Fibroblast of pulmonary artery (primary cell): ENCODE measurements around the gene SNPH.

Experiments used
- DNase-seq: peaks from one replicate; pipeline ENCODE4 v3.0.0-alpha.2; 2010; ENCODE audit warnings: low read depth
- H3K4me3 ChIP-seq: replicated peaks from 2 replicates; pipeline ENCODE4 v1.5.1; 2011; ENCODE audit warnings: low read depth, mild to moderate bottlenecking, control low read depth, low read length, moderate library complexity
- CTCF ChIP-seq: IDR thresholded peaks from 2 replicates; pipeline ENCODE4 v1.5.1; 2011; ENCODE audit warnings: mild to moderate bottlenecking, control low read depth, low read length, inconsistent platforms; ENCODE audit errors: missing control alignments

Gene SNPH

GRCh38 chr20:1297486-1297885 is 31.4 kb downstream of the SNPH start:
- no peak for DNase-seq
- no peak for TF ChIP-seq CTCF
- no peak overlapping the region for H3K4me3 ChIP-seq

GRCh38 chr20:1298166-1298565 is 32.1 kb downstream of the SNPH start:
- TF ChIP-seq CTCF = no peak
- no peak overlapping the region for H3K4me3 ChIP-seq
- DNase-seq = no peak

GRCh38 chr20:1298888-1299511 is 32.9 kb downstream of the SNPH start:
- TF ChIP-seq CTCF = no peak
- no peak for DNase-seq
- no peak overlapping the region for H3K4me3 ChIP-seq

GRCh38 chr20:1299522-1299921 is 33.4 kb downstream of the SNPH start:
- DNase-seq = no peak
- H3K4me3 ChIP-seq = no peak overlapping the region
- TF ChIP-seq CTCF = peak; percentile 10

- no peak for TF ChIP-seq CTCF
- DNase-seq = no peak
- no peak overlapping the region for H3K4me3 ChIP-seq
These were observed 34.2 kb downstream of the SNPH start for GRCh38 chr20:1300083-1300840.

GRCh38 chr20:1301031-1301529 is 35.0 kb downstream of the SNPH start:
- peak; percentile 69 for DNase-seq
- no peak overlapping the region for H3K4me3 ChIP-seq
- TF ChIP-seq CTCF = no peak
